GM18951 (cell line): ENCODE results near the gene LAIR2.

Source experiments
- POLR2A ChIP-seq: IDR thresholded peaks from 4 replicates; pipeline ENCODE4 v1.6.1; 2011; ENCODE audit warnings: mild to moderate bottlenecking; ENCODE audit not compliant: insufficient read length, insufficient read depth; ENCODE audit errors: extremely low read depth
- in situ Hi-C: fragments of 300-500 bp; cut with MboI; formaldehyde crosslinking; loops from one replicate; pipeline ENCODE4 v1.12.0; 2022; ENCODE audit warnings: low sequenced_read_pairs, mixed read lengths, inconsistent platforms; ENCODE audit not compliant: unreplicated experiment

LAIR2 gene

GRCh38 chr19:54502518-54503048 is at the start of gene LAIR2:
Gene LAIR2 (plus strand): TSS chr19:54502831. CDS start chr19:54502919, 88 bp downstream.
- TF ChIP-seq POLR2A: no peak
- in situ Hi-C loops: no loop called here

GRCh38 chr19:54453921-54454780 is 48.5 kb upstream of the LAIR2 start:
- no peak for TF ChIP-seq POLR2A
- in situ Hi-C loops: no loop called here

GRCh38 chr19:54454781-54455675 is 47.6 kb upstream of the LAIR2 start:
- no peak for TF ChIP-seq POLR2A
- in situ Hi-C loops: no loop called here

GRCh38 chr19:54455786-54456422 is 46.7 kb upstream of the LAIR2 start:
- in situ Hi-C loops: no loop called here
- TF ChIP-seq POLR2A: no peak

- in situ Hi-C loops: no loop called here
- TF ChIP-seq POLR2A: no peak
These were observed 45.9 kb upstream of the LAIR2 start for GRCh38 chr19:54456423-54457373.

- in situ Hi-C loops: no loop called here
- no peak for TF ChIP-seq POLR2A
These were observed 44.6 kb upstream of the LAIR2 start for GRCh38 chr19:54457773-54458647.

- in situ Hi-C loops: no loop called here
- TF ChIP-seq POLR2A: no peak
These were observed 43.9 kb upstream of the LAIR2 start for GRCh38 chr19:54458648-54459281.

GRCh38 chr19:54459282-54460229 is 43.1 kb upstream of the LAIR2 start:
- in situ Hi-C loops: no loop called here
- TF ChIP-seq POLR2A: no peak

- in situ Hi-C loops: no loop called here
- no peak for TF ChIP-seq POLR2A
These were observed 42.2 kb upstream of the LAIR2 start for GRCh38 chr19:54460230-54461005.
